MCF 10A (cell line): ENCODE measurements around the gene P4HA1. TPM values are rescaled to one million over a fixed set of nuclear protein-coding genes. Genes with fewer than 3 reads are reported as not detected.

ENCODE experiments used
- BruUV-seq: library from RNA; stranded (reverse); fragments of 400-500 nt; replicated peaks from 2 replicates; lab custom pipeline; 2021; lab: Mats Ljungman, UMichigan
- CTCF ChIA-PET: fragments of 300-600 bp; sonication (Branson Sonifier 250); formaldehyde crosslinking; extraction: SDS; loops from one replicate; lab custom pipeline; 2021; ENCODE audit warnings: antibody characterized with exemption, inconsistent platforms; lab: Yijun Ruan, JAX
- POLR2A ChIA-PET: fragments of 300-600, 350-650 bp; sonication (Branson Sonifier 250); formaldehyde crosslinking; extraction: SDS; loops from one replicate; lab custom pipeline; 2020; ENCODE audit warnings: antibody characterized with exemption, inconsistent platforms; lab: Yijun Ruan, JAX
- DNase-seq: peaks from one replicate; pipeline ENCODE4 v3.0.0-alpha.2; 2018; ENCODE audit not compliant: unreplicated experiment
- H3K27ac Mint-ChIP-seq: one replicate; pipeline ENCODE4 v1.8.0; 2022; ENCODE audit warnings: mild to moderate bottlenecking, low read depth, mixed read lengths; ENCODE audit not compliant: unreplicated experiment
- H3K27me3 Mint-ChIP-seq: one replicate; pipeline ENCODE4 v1.8.0; 2022; ENCODE audit warnings: mixed read lengths; ENCODE audit not compliant: insufficient read depth, unreplicated experiment
- H3K36me3 Mint-ChIP-seq: one replicate; pipeline ENCODE4 v1.8.0; 2022; ENCODE audit warnings: mild to moderate bottlenecking, moderate library complexity, mixed read lengths; ENCODE audit not compliant: insufficient read depth, unreplicated experiment
- H3K4me1 Mint-ChIP-seq: one replicate; pipeline ENCODE4 v1.8.0; 2022; ENCODE audit warnings: mixed read lengths; ENCODE audit not compliant: insufficient read depth, unreplicated experiment
- H3K4me3 Mint-ChIP-seq: one replicate; pipeline ENCODE4 v1.8.0; 2022; ENCODE audit warnings: mild to moderate bottlenecking, moderate library complexity, mixed read lengths; ENCODE audit not compliant: unreplicated experiment
- H3K9me3 Mint-ChIP-seq: one replicate; pipeline ENCODE4 v1.8.0; 2022; ENCODE audit warnings: mixed read lengths; ENCODE audit not compliant: unreplicated experiment
- CTCF ChIP-seq: fragments of 200-600 bp; IDR thresholded peaks from one replicate; pipeline ENCODE4 v1.8.0; 2022; ENCODE audit warnings: antibody characterized with exemption, mild to moderate bottlenecking; ENCODE audit not compliant: unreplicated experiment
- intact Hi-C: fragments of 100-400 bp; cut with micrococcal nuclease; formaldehyde crosslinking; loops from 2 replicates; pipeline ENCODE4 v1.14.1; 2022
- total RNA-seq: library from RNA; stranded (reverse); gene quantifications from 2 replicates; pipeline ENCODE4 v1.2.3, GENCODE V29; 2022

Gene P4HA1
- total RNA-seq, 1 experiment from 2014 or later = 23.9 TPM

GRCh38 chr10:72979709-72980108 is 117.0 kb downstream of the P4HA1 start:
- no peaks in the 10 kb centered on the region for H3K36me3 Mint-ChIP-seq
- DNase-seq = no peak
- H3K9me3 Mint-ChIP-seq = peaks cover 47% of the 10 kb centered on the region
- H3K4me1 Mint-ChIP-seq = peaks cover 6% of the 10 kb centered on the region
- no TSS peak for BruUV-seq
- no peak for TF ChIP-seq CTCF
- CTCF ChIA-PET = no interaction called here
- no peak overlapping the region for H3K4me3 Mint-ChIP-seq
- POLR2A ChIA-PET = interaction anchor here (1.0 kb wide), 1 partner anchor 13 kb away, joined by 3 read pairs; no protein-coding TSS in a partner anchor
- no peak overlapping the region for H3K27ac Mint-ChIP-seq
- intact Hi-C loops = no loop called here
- no peaks in the 10 kb centered on the region for H3K27me3 Mint-ChIP-seq

- H3K36me3 Mint-ChIP-seq = no peaks in the 10 kb centered on the region
- no peaks in the 10 kb centered on the region for H3K27me3 Mint-ChIP-seq
- H3K4me3 Mint-ChIP-seq = no peak overlapping the region
- peaks cover under 1% of the 10 kb centered on the region for H3K4me1 Mint-ChIP-seq
- DNase-seq = no peak
- peaks cover 47% of the 10 kb centered on the region for H3K9me3 Mint-ChIP-seq
- POLR2A ChIA-PET = interaction anchor here (0.6 kb wide), 1 partner anchor 9 kb away, joined by 5 read pairs; no protein-coding TSS in a partner anchor
- H3K27ac Mint-ChIP-seq = no peak overlapping the region
- intact Hi-C loops = no loop called here
- no TSS peak for BruUV-seq
- no peak for TF ChIP-seq CTCF
- CTCF ChIA-PET = no interaction called here
Observed at GRCh38 chr10:72976886-72977285, 119.8 kb downstream of the P4HA1 start.

Other genes starting within 250 kb of the P4HA1 start
- not detected in 2 replicates for gene OIT3, start 203.1 kb downstream of the P4HA1 start, total RNA-seq
- not detected in 2 replicates for gene PLA2G12B, start 142.1 kb downstream of the P4HA1 start, total RNA-seq
- 1.7 and 1.8 TPM in 2 replicates for gene NUDT13, start 13.6 kb upstream of the P4HA1 start, total RNA-seq
- 29.9 and 31.5 TPM in 2 replicates for gene ECD, start 71.1 kb upstream of the P4HA1 start, total RNA-seq
- gene FAM149B1, start 71.3 kb upstream of the P4HA1 start, total RNA-seq = 22.8 and 27.7 TPM in 2 replicates
- gene DNAJC9, start 150.4 kb upstream of the P4HA1 start, total RNA-seq = 33.1 and 35.1 TPM in 2 replicates
- gene MRPS16, start 155.8 kb upstream of the P4HA1 start, total RNA-seq = 203 and 247 TPM in 2 replicates